Stimulated activated CD4-positive, alpha-beta T cell treated with anti-CD3 and anti-CD28 coated beads, Interleukin-12 subunit alpha, Interleukin-12 subunit beta, amount 100 ng/mL, for 4 hours (primary cell): Measurements from ENCODE around the gene KPNA4.

Source experiments
- DNase-seq: peaks from one replicate; pipeline ENCODE4 v3.0.0-alpha.2; 2020

KPNA4 gene

DNA sequence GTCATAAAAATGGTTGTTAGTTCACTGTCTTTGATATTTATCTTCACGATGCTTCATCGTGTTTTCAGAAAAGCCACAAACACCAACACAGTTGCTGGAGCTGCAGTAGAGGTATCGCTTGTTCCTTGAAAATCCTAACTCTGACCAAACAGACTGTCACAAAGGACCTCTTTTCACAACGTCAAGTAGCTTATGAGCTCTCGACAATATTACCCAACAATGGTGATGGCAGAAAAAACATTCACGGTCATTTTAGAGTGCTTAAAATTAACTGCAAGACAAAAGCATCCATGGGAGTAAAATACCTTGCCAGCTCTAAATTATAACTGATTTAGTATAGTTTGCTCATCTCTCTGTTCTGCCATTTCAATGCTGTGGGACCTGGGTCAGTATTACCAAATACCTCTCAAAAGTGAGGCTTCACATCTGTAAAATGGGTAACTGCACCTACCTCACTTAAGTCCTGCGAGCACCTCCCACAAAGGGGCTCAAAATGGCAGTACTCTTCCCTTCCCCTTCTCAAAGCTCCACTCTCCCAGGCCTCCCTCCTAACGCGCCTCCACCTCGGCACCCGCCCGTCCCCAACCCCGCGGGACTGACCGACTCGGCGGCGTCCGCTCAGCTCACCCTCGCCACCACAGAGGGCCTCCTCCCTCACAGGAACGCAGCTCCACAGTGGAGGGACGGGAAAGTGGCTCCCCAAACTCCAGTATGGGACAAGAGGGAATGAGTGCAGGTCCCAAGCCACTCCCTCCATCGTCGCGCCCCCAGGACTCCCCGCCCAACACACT lies 116.3 kb downstream of the KPNA4 start:
- no peak for DNase-seq

GRCh38 chr3:160447544-160447943 lies 117.8 kb downstream of the KPNA4 start:
- DNase-seq = no peak

GRCh38 chr3:160446522-160447056 lies 118.8 kb downstream of the KPNA4 start:
- no peak for DNase-seq

DNA sequence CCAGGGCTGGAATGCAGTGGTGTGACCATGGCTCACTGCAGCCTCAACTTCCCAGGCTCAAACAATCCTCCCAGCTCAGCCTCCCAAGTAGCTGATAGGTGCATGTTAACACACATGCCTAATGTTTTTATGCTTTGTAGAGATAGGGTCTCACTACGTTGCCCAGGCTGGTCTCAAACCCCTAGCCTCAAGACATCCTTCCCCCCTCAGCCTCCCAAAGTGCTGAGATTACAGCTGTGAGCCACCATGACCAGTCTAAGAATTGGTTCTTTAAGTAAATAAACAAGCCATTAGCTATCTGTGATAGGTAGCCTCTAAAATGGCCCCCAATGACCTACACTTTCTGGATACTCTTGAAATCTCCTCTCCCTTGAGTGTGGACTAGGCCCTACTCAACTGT lies 119.5 kb downstream of the KPNA4 start:
- no peak for DNase-seq
